ENCODE data around the gene HUWE1.

GRCh38 chrX:53594354-53594753 lies 92.2 kb downstream of the HUWE1 start:
- TF ChIP-seq, protein P1, sequence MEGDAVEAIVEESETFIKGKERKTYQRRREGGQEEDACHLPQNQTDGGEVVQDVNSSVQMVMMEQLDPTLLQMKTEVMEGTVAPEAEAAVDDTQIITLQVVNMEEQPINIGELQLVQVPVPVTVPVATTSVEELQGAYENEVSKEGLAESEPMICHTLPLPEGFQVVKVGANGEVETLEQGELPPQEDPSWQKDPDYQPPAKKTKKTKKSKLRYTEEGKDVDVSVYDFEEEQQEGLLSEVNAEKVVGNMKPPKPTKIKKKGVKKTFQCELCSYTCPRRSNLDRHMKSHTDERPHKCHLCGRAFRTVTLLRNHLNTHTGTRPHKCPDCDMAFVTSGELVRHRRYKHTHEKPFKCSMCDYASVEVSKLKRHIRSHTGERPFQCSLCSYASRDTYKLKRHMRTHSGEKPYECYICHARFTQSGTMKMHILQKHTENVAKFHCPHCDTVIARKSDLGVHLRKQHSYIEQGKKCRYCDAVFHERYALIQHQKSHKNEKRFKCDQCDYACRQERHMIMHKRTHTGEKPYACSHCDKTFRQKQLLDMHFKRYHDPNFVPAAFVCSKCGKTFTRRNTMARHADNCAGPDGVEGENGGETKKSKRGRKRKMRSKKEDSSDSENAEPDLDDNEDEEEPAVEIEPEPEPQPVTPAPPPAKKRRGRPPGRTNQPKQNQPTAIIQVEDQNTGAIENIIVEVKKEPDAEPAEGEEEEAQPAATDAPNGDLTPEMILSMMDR (IDR thresholded peaks at IDR 0.05) = no peak
- TF ChIP-seq EP300 (IDR thresholded peaks at IDR 0.05; ENCODE audit: low read depth) = no peak
- no peak for TF ChIP-seq POLR2A (IDR thresholded peaks at IDR 0.05)
- no peak for TF ChIP-seq POLR2AphosphoS5 (IDR thresholded peaks at IDR 0.05)

All from transverse colon (tissue), 4 donors.